HG02610 (cell line): ENCODE data around the gene TMA7B.
"Not testable (repeated sequence)": the region's sequence is repeated elsewhere in the genome, so short reads cannot be mapped to it uniquely, and the experiment has no call there.

ENCODE experiments used
- ATAC-seq: cut with Tn5 transposase; IDR thresholded peaks from one replicate; pipeline ENCODE4 v1.9.1; 2021; ENCODE audit warnings: mild to moderate bottlenecking, moderate library complexity; ENCODE audit not compliant: unreplicated experiment

TMA7B gene

GRCh38 chr22:39951603-39952293 lies 8.4 kb upstream of the TMA7B start:
- not testable (repeated sequence) for ATAC-seq

GRCh38 chr22:39952347-39952746 lies 7.8 kb upstream of the TMA7B start:
- ATAC-seq: no peak

- no peak for ATAC-seq
These were observed 7.1 kb upstream of the TMA7B start for GRCh38 chr22:39953101-39953500.

- ATAC-seq: no peak
These were observed 5.6 kb upstream of the TMA7B start for GRCh38 chr22:39954584-39955055.

GRCh38 chr22:39955675-39956074 lies 4.5 kb upstream of the TMA7B start:
- no peak for ATAC-seq

- ATAC-seq: no peak
These were observed 3.1 kb upstream of the TMA7B start for GRCh38 chr22:39956932-39957664.

- ATAC-seq: no peak
These were observed 2.0 kb upstream of the TMA7B start for GRCh38 chr22:39958009-39958711.

GRCh38 chr22:39958949-39959639 lies 1.1 kb upstream of the TMA7B start:
- ATAC-seq: no peak

GRCh38 chr22:39960791-39961746 lies 872 bp downstream of the TMA7B start:
- ATAC-seq: peak; percentile 91

- ATAC-seq: no peak
These were observed 1.9 kb downstream of the TMA7B start for GRCh38 chr22:39962071-39962470.

- no peak for ATAC-seq
These were observed 5.6 kb downstream of the TMA7B start for GRCh38 chr22:39965748-39966147.

GRCh38 chr22:39966470-39966869 lies 6.3 kb downstream of the TMA7B start:
- ATAC-seq: no peak

GRCh38 chr22:39967103-39967829 lies 7.1 kb downstream of the TMA7B start:
- no peak for ATAC-seq

GRCh38 chr22:39967996-39968972 lies 8.1 kb downstream of the TMA7B start:
- ATAC-seq: no peak

GRCh38 chr22:39970742-39971141 lies 10.5 kb downstream of the TMA7B start:
- no peak for ATAC-seq

- ATAC-seq: no peak
These were observed 12.4 kb downstream of the TMA7B start for GRCh38 chr22:39972641-39973040.

GRCh38 chr22:39973656-39974055 lies 13.5 kb downstream of the TMA7B start:
- no peak for ATAC-seq

- ATAC-seq: no peak
These were observed 13.9 kb downstream of the TMA7B start for GRCh38 chr22:39974065-39974464.
